Neutrophil (primary cell): ENCODE measurements around the gene SIGLEC12.

Source experiments
- H3K27ac ChIP-seq: fragments of 200-600 bp; sonication (generic); 2 replicates; pipeline ENCODE4 v1.5.1; 2016; ENCODE audit warnings: mild to moderate bottlenecking, moderate library complexity
- H3K27me3 ChIP-seq: fragments of 200-600 bp; sonication (generic); 2 replicates; pipeline ENCODE4 v1.6.0; 2016; ENCODE audit warnings: mild to moderate bottlenecking
- H3K36me3 ChIP-seq: fragments of 200-600 bp; sonication (generic); 2 replicates; pipeline ENCODE4 v1.5.1; 2017
- H3K4me1 ChIP-seq, 2 experiments: fragments of 200-600 bp in 1 of 2; sonication (generic) in 1 of 2; 1 replicate in 1 of 2; 2 replicates in 1 of 2; pipeline versions ENCODE4 v1.5.1 to v1.6.1; 2013 to 2016; ENCODE audit warnings: low read depth in 1 of 2, low read length in 1 of 2, mild to moderate bottlenecking in 1 of 2, moderate library complexity in 1 of 2; ENCODE audit not compliant: control insufficient read depth in 1 of 2, insufficient read depth in 1 of 2
- H3K4me3 ChIP-seq, 2 experiments: fragments of 200-600 bp in 1 of 2; sonication (generic) in 1 of 2; 1 replicate in 1 of 2; 2 replicates in 1 of 2; pipeline ENCODE4 v1.5.1; 2013 to 2016; ENCODE audit warnings: low read depth in 1 of 2, low read length in 1 of 2, mild to moderate bottlenecking in 1 of 2, moderate library complexity in 1 of 2
- H3K9me3 ChIP-seq: fragments of 200-600 bp; sonication (generic); 2 replicates; pipeline ENCODE4 v1.5.1; 2016
- TF ChIP-seq, protein P1 (sequence below): fragments of 200-600 bp; sonication (generic); IDR thresholded peaks from 2 replicates; pipeline ENCODE4 v1.5.1; 2016; ENCODE audit warnings: antibody characterized with exemption

Gene SIGLEC12

DNA sequence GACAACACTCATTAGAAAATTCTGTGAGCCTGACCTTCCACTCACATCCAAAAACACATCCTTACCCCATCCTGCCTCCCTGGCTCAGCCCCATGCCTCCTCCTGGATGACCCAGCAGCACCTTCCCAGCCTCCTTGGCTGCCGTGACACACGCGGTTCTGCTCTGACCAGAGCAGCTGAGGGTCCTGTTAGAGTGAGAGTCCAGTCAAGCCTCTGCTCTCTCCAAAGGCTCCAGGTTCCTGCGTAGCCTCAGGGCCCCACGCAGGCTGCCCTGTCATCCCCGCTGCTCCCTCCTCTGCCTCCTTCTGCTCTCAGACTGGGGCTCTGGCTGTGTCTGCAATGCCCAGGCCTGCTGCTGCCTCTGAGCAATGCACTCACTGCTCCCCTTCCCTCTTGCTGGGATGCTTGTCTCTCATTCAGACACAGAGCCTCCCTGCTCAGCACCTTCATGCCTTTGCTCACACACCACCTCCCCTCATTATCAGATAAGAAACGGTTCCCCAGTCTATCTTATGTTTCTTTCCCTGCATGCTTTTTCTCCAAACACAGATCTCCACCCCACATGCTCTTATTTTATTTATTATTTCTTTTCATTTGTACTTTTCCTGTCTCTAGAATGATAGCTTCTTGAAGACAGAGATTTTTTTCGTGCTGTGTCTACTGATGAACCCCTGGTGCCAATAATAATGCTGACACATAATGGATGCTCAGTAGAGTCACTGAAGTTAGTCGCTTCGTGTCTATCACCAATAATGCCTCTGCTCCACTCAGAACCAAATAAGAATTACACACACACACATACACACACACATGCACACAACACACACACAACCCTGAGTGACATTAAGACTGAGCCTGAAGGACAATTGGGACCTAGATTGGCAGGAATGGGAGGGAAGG is 40.1 kb upstream of the SIGLEC12 start:
- Histone ChIP-seq H3K27ac (no peak overlapping the region), H3K9me3 (no peaks in the 10 kb centered on the region), H3K4me1 (no peaks in the 10 kb centered on the region), H3K4me3 (no peak overlapping the region), H3K27me3 (peaks cover 67% of the 10 kb centered on the region), H3K36me3 (no peaks in the 10 kb centered on the region)
- TF ChIP-seq, protein P1, sequence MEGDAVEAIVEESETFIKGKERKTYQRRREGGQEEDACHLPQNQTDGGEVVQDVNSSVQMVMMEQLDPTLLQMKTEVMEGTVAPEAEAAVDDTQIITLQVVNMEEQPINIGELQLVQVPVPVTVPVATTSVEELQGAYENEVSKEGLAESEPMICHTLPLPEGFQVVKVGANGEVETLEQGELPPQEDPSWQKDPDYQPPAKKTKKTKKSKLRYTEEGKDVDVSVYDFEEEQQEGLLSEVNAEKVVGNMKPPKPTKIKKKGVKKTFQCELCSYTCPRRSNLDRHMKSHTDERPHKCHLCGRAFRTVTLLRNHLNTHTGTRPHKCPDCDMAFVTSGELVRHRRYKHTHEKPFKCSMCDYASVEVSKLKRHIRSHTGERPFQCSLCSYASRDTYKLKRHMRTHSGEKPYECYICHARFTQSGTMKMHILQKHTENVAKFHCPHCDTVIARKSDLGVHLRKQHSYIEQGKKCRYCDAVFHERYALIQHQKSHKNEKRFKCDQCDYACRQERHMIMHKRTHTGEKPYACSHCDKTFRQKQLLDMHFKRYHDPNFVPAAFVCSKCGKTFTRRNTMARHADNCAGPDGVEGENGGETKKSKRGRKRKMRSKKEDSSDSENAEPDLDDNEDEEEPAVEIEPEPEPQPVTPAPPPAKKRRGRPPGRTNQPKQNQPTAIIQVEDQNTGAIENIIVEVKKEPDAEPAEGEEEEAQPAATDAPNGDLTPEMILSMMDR: no peak

DNA sequence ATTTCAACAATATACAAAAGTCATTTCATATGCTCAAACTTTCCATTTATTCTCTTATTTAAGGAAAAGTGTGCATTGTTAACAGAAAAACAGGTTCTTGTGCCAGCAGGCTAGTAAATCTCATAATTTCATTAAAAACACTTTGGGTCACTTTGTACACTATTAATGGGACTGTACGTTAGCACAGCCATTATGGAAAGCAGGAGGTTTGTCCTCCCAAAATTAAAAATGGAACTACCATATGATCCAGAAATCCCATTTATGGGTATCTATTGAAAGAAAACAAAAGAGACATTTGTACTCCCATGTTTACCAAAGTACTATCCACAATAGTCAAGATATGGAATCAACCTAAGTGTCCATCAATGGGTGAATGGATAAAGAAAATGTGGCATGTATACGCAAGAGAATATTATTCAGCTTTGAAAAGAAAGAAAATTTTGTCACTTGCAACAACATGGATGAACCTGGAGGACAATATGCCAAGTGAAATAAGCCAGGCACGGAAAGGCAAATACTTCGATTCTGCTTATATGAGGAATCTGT is 38.3 kb upstream of the SIGLEC12 start:
- Histone ChIP-seq H3K4me3 (no peak overlapping the region), H3K27me3 (peaks cover 48% of the 10 kb centered on the region), H3K9me3 (no peaks in the 10 kb centered on the region), H3K27ac (no peak overlapping the region), H3K4me1 (no peaks in the 10 kb centered on the region), H3K36me3 (no peaks in the 10 kb centered on the region)
- TF ChIP-seq, protein P1: no peak

DNA sequence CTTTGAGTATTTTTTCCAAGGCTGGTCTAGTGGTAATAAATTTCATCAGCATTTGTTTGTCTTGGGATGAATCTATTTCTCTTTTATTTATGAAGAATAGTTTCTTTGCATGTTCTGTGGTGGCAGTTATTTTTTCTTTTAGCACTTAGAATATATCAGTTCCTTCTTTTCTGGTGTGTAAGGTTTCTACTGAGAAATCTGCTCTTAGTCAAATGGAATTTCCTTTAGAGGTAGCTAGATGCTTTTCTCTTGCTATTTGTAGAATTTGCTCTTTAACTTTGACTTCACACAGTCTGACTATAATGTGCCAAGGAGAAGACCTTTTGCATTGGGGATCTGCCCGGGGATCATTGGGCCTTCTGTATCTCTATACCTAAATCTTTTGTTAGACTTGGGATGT is 33.9 kb upstream of the SIGLEC12 start:
- TF ChIP-seq, protein P1: no peak
- Histone ChIP-seq H3K36me3 (no peaks in the 10 kb centered on the region), H3K4me1 (peaks cover 6% of the 10 kb centered on the region in 2 experiments), H3K27ac (no peak overlapping the region), H3K4me3 (no peak overlapping the region), H3K9me3 (no peaks in the 10 kb centered on the region), H3K27me3 (peaks cover 12% of the 10 kb centered on the region)

DNA sequence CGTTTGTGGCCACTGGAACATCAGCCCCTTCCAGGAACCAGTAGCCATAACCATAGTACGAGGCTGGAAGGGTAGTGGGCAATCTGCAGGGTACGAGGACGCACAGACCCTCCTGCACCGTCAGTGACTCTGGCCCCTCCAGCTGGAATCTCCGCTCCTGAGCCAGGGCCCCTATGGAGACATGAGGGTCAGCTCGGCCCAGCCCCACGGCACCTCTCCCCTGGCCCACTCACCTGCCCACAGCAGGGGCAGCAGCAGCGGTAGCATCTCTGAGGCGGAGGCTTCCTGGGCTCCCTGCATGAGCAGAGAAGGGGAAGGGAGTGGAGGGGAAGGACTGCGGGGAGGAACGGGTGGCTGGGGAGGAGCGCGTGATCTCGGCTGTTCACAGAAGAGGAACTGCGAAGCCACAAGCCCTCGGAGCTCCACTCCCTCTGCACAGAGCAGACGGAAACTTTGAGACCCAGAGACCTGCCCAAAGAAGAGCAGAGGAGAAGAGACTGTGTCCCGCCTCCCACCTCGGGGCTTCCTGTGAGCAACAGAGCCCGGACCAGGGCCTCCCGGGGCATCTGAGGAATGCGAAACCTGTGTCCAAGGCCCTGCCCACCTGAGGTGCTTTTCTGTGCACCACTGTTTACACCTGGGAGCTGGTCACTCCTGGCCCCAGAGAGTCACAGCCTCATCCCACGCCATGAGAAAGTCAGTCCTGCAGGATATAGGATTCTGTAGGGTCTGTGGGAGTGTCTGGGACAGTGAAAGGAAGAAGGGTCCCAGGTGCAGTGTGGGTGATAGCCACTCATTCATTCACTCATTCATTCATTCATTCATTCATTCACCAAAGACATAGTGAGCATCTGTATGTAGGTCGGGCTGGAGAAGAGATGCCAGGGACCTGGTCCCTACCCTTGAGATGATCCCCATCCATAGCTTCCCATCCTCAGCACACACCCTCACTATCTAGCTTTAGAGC is 30.0 kb upstream of the SIGLEC12 start, which contains the start of gene SIGLEC6:
TSS of gene SIGLEC6 (minus strand) at position 322 of the 967 bp plus-strand sequence. CDS start at position 300, 22 bp downstream.
- Histone ChIP-seq H3K9me3 (no peaks in the 10 kb centered on the region), H3K27me3 (peaks cover 6% of the 10 kb centered on the region), H3K36me3 (no peaks in the 10 kb centered on the region), H3K4me3 (peak within 1 kb of the TSS in 1 of 2 experiments; percentile 20), H3K27ac (peak within 1 kb of the TSS; percentile 21), H3K4me1 (peaks cover 6% of the 10 kb centered on the region in 2 experiments)
- TF ChIP-seq, protein P1: no peak

DNA sequence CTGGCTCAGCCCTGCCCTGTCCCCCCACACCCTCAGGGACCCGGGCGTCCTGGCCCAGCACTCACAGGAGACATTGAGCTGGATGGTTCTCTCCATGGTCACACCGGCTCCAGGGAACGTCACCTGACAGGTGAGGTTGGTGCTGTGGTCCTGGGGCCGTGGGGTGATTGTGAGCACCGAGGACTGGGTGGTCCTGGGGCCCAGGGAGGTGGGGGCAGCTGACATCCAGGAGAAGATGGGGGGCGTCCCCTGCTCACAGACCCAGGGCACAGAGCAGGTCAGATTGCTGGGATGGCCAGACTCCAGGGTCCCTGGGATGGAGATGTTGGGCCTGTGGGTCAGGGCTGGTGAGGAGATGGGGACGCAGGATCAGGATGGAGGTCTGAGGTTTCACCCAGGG is 29.0 kb upstream of the SIGLEC12 start:
- no peaks in the 10 kb centered on the region for H3K36me3 ChIP-seq
- H3K4me1 ChIP-seq: peaks cover 6% of the 10 kb centered on the region in 2 experiments
- H3K4me3 ChIP-seq: no peak overlapping the region
- TF ChIP-seq, protein P1: no peak
- peaks cover 6% of the 10 kb centered on the region for H3K27me3 ChIP-seq
- H3K27ac ChIP-seq: no peak overlapping the region
- H3K9me3 ChIP-seq: no peaks in the 10 kb centered on the region
